Activated T-cell treated with anti-CD3 and anti-CD28 coated beads for 24 hours (primary cell): ENCODE data around the gene METRNL.
"Not testable (repeated sequence)": the region's sequence is repeated elsewhere in the genome, so short reads cannot be mapped to it uniquely, and the experiment has no call there.

Experiments used
- DNase-seq: peaks from one replicate; pipeline ENCODE4 v3.0.0-alpha.2; 2020; ENCODE audit warnings: low read depth

The METRNL gene

DNA sequence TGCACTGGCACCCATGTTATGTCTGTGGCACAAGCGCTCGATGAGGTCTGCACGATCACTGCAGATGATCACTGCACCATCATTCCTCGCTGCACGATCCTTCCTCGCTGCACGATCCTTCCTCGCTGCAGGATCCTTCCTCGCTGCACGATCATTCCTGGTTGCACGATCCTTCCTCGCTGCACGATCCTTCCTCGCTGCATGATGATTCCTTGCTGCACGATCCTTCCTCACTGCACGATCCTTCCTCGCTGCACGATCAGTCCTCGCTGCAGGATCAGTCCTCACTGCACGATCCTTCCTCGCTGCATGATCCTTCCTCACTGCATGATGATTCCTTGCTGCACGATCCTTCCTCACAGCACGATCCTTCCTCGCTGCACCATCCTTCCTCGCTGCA, 29.3 kb downstream of the METRNL start:
- DNase-seq, result no peak

DNA sequence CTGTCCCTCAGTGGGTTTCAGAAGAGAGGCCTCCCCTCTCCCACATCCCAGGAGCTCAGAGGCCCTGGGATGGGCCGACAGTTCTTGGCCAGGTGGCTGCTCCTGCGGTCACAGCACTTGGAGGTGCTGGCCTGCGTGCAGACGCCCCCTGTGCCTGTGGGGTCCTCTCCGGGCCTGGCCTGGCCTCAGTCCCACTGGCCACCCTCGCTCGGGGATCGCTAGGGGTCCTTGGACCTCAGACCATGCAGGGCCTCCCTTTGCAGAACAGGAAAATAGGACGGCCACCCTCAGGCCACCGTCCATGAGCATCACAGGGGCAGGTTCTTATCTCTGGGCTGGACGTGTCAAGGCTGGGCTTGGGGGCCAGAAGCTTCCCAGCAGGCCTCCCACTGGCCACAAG, 30.0 kb downstream of the METRNL start:
- DNase-seq, result no peak

DNA sequence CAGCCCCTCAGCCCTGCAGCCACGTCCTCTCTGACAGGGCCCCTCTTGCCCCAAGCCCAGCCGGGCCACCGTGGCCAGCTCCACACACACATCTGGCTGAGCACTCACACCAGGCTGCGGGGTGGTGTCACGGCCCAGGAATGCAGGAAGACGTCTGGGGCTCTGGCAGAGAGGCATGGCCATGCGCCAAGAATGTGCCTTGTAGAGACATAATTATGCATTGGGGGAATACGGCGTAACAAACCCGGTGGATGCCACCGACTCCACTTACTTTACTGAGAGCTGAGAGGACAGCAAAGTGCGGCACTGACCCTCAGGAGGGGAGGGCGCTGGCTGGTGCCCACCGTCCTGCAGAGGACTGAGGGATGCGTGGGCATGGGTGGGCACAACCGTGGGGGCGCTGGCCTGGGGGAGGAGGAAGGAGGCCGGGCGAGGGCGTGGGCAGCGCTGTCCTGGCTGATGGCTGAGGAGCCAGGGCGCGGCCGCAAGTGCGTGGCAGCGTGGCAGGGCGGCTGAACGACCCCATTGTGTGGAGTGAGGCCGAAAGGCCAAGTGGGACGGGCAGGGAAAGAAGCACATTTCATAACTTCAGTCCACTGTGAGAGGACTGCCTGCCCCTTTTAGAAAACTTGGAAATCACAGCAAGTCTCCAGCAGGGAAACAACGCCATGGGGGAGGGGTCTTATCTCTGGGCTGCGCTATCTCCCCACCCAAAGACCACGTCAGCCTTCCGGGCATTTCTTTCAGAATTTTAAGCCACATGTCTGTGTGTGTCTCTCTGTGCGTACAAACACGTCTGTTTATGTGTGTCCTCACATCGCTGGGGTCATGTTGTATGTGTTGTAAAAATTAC, 30.6 kb downstream of the METRNL start:
- no peak for DNase-seq

DNA sequence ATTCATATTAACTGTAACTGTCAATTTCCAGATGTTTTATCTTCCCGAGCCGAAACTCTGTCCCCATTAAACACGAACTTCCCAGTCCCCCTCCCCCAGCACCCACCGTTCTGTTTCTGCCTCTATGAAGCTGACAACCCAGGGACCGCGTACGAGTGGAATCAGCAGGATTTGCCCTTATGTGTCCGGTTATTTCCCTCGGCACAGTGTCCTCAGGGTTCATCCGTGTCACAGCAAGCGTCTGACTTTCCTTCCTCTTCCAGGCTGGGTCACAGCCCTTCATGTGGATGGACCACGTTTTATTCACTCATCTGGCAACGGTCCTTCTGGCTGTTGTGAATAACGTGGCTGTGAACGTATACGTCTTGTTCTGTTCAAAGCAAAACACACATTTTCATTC, 31.3 kb downstream of the METRNL start:
- DNase-seq, result no peak

DNA sequence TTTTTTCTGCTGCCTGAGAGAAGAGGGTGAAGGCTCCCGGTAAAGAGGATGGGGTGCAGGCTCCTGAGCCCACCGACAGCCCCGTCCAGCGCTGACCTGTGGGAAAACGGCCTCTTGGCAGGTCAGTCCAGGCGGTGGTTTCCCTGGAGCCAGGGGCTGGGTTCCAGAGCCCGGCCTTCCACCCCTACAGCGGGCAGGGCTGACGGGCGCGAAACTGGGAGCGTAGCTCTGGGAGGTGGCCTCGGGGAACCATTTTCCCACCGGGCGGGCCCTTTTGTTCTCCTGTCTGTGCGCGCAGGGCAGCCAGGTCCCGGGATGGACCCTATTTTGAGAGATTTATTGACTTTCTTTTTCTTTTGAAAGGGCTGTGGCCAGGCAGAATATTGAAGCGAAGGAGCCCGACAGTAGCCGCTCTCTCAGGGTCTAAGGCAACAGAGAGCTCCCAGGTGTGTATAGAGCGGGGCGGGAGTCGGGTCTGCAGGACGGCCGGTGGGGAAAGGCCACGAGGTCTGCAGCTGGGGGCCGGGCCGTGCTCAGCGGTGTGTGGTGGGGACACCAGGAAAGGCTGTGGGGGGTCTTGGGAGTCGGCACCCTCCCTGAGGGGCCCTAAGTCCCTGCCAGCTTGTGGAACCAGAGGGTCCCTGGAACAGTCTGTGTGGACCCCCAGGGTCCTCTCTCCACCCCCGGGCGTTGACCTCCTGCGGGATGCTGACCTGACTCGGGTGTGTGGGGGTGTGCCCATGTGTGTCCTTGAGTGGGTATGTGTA, 32.3 kb downstream of the METRNL start:
- DNase-seq, result no peak

DNA sequence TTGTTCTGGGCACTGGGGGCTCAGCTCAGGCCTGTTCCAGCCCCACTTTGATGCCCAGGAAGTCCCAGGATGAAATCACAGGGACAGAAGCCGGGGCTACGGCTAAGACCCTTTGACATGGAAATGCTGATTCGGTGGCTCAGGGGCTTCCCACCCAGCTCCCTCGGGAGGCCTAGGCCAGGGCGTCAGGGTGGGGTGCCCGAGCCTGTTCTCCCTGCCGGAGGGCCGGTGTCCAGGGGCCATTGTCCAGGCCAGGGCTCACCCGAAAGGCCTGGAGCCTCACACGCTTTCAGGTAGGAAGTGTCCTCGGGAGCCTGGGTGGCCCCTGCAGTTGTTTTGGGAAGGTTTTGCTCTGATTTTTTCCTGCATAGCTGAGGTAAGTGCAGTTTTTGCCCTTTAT, 34.0 kb downstream of the METRNL start:
- DNase-seq, result no peak

DNA sequence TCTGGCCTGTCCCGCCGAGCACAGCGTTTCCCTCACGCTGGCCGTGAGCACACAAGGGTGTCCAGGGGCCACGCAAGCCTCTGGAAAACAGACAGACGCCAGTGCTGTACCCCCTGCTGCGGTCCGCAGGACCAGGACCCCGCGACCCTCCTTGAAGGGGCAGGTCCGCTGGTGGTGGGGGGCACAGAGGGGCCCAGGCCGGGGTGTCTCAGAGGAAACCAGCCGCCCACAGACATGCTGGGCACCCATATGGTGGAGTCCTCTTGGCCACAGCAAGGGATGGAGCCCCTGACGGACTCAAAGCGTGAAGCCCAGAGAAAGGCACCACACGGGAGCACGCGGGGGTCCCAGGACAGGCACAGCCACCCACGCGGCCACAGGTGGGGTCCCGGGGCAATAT, 34.4 kb downstream of the METRNL start:
- no peak for DNase-seq

DNA sequence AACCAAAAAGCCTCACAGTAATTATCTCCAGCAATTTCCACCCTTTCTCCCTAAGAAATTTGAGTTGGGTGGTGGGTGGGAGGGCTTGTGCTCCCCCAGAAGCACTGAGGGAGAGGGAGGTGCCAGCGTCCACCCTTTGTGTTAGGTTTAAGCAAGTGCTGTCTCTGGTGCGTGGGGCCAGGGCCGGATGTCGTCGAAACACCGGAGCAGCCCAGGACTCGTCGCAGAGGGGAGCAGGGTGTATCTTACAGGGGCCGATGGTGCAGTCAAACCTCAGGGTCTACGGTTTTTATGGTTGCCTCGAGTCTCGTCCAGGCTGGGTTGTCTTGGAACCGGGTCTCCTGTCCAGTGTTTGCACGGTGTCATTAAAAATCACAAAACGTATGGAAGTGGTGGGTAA, 35.3 kb downstream of the METRNL start:
- DNase-seq, result no peak

DNA sequence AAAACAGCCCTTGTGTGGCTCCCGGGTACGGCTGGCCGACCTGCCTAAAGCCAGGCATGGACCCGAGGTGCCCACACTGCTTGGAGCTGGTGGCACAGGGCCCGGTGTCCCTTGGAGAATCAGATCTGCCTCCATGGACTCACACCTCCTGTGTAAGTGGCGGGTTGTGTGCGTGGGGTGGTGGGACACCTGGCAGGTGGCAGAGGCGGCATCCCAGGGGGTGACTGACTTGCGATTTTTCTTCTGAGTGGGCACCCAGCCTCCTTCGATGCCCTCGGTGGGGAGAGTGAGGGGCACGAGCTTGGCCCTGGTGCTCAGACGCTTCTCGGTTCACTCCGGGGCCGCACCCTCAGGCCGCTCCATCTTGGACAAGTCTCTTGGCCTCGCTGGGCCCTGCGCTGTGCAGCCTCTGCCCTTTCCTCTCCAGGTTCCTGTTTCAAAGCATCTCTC, 35.8 kb downstream of the METRNL start:
- no peak for DNase-seq

DNA sequence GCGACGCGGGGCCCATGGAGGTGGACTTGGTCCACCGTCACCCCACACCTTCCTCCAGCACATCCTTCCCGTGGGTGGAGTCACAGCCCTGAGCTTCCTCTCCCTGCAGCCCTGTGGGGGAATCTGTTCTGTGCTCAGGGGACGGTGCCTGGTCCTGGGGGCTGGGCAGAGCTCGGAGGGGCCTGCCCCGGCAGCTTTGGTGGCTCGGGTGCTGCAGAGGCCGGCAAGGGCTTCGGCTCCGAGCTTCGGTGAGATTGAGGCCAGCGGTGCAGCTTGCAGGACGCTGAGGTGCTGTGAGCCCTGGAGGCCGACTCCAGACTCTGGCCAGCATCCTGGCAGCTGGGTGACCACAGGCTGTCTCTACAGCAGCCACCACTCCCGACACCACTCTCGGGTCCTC, 36.4 kb downstream of the METRNL start:
- no peak for DNase-seq

DNA sequence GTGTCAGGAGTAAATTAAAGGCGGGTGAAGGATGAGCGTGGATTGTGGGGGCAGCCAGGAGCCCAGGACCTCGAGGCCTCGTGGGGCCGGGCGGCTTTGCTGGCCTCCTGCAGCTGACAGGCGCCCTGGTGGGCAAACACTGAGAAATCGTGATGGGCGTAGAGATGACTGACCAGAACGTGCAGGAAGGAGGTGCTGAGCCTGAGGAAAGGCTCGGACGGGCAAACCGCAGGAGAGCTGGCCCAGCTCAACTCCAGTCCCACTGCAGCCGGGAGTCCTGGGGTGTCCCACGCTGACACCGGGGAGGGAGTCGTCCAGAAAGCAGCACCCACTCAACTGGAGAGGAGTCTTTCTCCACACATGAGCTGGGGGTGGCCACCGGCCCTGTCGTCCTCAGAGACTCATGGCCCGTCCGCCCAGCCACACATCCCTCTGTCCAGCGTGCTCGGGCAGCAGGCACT, 36.9 kb downstream of the METRNL start:
- no peak for DNase-seq

DNA sequence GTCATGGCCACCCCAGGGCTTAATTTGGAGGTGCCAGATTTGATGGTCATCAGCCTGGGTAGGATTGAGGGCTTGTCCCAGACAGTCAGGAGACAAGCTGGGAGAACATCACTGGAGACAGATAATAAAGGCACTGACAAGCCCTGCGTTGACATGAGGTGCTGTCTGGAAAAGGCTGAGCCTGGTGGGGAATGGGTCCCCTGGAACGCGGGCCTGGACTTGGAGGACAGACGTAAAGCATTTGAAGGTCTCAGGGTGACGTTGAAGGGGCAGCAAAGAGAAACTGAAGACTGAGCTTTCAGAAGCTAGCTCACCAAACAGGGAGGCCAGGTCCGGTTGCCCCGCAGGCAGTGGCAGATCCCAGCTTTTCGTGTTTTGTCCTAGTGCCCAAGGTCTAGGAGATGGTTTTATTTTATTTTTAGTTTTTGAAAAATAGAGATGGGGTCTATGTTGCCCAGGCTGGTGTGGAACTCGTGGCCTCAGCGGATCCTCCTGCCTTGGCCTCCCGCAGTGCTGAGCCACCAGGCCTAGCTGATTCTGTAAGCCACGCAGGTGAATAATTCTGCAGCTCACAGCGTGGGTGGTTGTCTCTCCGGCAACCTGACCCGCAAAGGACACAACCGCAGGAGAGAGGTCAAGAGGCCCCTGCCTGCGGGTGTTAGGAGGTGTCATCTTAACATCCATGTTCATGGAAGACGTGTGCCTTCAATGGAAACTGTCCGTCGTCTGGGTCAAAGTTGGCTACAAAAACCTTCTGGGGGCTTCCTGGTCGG, 37.6 kb downstream of the METRNL start:
- no peak for DNase-seq

DNA sequence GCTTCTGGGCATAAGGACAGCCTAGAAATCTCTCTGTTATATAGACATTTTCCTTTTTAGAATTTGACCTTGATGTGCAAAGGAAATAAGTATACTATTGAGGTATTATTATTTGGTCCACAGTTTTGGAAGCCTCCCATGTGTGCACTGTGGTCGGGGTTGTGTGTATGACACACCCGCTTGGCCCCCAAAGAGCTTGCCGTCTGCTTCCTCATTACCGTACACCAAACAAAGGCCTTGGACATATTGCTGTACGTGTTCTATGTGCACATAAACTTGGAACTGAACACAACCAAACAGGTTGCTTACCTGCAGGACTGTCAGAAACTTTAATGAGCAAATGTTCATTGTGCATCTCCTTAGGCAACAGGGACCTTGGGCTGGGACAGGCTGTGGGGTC, 38.2 kb downstream of the METRNL start:
- no peak for DNase-seq

DNA sequence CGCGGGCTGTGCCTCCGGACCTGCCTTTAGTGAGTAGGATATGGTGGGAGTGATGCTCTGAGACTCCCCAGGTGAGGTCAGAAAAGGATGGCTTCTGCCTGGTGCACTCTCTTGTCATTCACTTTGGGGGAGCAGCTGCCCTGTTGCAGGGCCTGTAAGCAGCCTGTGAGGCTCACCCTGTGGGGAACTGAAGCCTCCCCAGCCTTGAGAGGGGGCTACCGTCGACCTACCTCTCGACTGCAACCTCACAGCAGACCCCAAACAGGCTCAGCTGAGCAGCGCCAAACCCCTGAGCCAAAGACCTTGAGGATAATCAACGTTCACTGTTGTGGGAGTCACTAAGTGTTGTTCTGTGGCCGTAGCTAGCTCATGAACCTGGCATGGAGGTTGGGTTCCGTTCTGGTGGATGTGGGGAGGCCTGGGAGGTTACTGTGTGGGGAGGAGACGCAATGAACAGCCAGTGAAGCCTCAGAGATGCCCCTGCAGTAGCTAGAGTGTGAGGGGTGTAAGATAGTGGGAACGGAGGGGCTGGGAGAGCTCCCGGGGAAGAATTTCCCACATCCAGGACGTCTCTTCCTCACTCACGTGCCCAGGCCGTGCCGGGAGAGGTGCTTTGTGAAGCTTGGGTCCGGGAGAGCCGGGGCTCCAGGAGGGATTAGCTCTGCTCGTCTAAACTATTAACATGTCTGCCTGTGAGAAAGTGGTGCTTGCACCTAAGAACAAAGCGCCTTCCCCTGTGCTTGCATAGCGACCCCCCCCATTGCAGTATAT, 38.8 kb downstream of the METRNL start:
- no peak for DNase-seq

DNA sequence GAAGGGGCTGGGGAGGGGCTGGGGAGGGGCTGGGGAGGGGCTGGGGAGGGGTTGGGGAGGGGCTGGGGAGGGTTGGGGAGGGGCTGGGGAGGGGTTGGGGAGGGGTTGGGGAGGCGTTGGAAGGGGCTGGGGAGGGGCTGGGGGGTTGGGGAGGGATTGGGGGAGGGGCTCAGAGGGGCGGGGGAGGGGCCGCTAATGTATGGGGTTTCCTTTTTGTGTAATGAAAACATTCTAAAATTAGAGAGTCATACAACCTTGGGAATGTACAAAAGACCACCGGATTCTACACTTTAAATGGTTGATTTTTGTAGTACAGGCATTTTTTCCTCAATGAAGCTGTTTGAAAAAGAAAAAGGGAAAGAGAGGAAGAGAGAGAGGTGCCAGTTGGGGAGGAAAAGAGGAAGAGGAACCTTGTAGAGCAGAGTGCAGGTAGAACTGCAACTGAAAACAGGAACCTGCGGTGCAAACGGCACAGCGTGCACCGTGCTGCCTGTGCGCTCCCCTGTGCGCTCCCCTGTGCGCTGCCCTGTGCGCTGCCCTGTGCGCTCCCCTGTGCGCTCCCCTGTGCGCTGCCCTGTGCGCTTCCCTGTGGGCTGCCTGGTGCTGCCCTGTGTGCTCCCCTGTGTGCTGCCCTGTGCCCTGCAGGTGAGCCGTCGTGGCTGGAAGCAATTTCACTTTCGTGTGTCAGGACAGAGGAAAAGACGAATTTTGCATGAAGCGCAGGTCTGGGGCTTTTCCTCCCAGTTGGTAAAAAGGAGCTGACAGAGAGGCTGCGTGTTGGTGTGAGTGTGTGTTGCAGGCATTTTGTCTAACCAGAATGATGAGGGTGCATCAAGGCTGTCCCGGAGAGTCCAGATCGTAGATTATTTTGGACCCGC, 40.8 kb downstream of the METRNL start:
- DNase-seq, result no peak

DNA sequence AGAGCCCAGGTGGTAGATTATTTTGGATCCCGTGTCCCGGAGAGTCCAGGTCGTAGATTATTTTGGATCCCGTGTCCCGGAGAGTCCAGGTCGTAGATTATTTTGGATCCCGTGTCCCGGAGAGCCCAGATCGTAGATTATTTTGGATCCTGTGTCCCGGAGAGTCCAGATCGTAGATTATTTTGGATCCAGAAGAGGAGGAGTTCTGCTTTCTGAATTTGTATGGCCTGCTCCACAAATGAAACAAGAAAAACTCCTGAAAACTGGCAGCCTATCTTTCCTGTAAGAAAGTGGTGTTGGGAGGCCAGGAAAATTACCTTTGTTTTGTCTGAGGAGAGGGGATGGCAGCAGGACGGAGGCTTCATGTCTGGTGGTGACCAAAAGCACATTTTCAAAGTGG, 42.1 kb downstream of the METRNL start:
- DNase-seq, result not testable (repeated sequence)

DNA sequence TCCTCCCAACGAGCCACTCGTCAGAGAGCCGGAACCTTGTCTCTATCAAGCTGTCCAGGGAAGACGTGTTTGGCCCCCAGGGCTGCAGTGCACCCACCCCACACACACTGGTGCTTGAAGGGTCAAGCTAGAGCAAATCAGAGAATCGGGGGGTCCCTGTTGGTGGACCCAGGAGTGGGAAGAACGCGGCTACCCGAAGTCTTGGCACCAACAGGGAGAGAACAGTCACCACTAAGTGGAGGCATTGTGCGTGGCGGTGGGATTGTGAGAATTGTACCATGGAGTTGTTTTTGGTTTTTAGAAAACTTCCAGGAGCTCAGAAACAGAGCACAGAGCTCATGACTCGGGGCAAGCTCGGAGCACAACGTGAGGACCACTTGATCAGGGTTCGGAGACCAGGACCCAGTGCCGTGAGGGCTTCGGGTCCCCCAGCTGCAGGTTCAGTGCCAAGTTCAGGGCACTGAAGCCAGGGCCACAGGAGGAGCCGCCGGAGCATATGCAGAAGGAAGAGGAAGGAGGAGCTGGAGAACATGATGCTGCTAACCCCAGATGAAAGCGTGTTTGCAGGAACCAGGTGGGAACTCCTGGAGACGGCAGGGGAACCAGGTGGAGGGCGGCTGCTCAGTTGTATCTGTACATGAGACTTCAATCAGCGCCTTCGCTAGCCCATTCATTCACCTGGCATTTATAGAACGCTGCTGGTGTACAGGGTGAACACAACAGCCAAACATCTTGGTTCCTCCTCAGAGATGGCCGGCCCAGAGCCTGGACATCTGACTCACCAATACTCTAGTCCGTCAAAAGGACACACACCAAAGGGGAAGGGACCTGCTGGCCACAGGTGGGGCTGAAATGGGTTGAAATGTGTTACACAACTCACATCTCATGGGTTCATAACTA, 42.8 kb downstream of the METRNL start:
- DNase-seq, result no peak

DNA sequence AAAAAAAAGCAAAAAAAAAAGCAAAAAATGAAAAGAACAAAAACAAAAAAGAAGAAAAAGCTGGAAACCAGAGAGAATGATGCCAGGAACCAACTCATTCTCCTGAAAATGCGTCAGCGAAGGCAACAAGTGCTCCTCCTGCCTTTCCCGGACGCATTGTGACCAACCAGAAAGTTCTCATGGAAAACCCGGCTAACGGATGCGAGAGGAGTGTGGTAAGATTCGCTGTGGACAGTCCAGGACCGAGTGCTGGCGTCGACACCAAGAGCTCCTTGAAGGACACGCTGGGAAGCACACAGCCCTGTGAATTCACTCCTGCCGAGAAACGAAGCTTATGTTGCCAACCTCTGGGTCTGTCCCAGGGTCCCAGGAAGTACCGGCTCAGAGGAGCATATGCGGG, 43.4 kb downstream of the METRNL start:
- DNase-seq, result no peak

DNA sequence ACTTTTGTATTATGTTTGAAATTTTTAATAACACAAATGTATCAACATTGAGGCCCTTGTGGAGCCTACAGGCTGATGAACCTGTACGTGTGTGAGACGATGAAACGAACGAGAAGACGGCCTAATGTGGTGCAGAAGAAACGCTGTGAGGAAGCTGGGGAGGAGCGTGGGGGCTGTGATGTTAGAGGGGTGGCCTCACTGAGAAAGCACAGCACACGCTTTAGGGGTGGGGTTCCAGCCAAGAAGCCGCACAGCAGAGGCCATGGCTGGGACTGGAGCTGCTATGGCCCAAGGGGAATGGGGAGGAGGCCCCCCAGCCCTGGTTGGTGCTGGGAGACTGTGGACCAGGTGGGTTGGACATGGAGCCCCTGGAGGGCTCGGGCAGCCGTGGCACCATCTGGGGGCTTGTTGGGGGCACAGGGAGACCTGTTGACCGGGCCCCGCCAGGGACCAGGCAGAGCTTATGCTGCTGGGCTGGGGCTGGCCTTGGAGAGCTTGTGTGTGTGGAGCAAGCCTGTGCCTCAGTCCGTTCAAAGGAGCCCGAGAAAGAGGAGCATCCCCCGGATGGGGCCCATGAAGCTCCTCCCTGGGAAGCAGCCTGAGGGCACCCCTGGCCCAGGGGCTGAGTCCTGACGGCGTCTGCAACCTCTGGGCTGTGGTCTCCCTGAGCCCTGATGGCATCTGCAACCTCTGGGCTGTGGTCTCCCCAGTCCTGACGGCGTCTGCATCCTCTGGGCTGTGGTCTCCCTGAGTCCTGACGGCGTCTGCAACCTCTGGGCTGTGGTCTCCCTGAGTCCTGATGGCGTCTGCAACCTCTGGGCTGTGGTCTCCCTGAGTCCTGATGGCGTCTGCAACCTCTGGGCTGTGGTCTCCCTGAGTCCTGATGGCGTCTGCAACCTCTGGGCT, 44.7 kb downstream of the METRNL start:
- DNase-seq, result no peak
